VCaP (cell line): Measurements from ENCODE around the gene RAB9A.
"Not testable (repeated sequence)": the region's sequence is repeated elsewhere in the genome, so short reads cannot be mapped to it uniquely, and the experiment has no call there.

Experiments
- H3K27ac ChIP-seq: fragments of 450-650 bp; 2 replicates; pipeline ENCODE4 v1.5.1; 2017
- TF ChIP-seq, protein P1 (sequence below): fragments of 450-650 bp; conservative IDR thresholded peaks from 2 replicates; pipeline ENCODE4 v1.5.1; 2017; ENCODE audit warnings: mild to moderate bottlenecking, moderate library complexity

RAB9A gene

GRCh38 chrX:13719192-13719856 is 30.4 kb downstream of the RAB9A start:
- no peak overlapping the region for H3K27ac ChIP-seq
- TF ChIP-seq, protein P1, sequence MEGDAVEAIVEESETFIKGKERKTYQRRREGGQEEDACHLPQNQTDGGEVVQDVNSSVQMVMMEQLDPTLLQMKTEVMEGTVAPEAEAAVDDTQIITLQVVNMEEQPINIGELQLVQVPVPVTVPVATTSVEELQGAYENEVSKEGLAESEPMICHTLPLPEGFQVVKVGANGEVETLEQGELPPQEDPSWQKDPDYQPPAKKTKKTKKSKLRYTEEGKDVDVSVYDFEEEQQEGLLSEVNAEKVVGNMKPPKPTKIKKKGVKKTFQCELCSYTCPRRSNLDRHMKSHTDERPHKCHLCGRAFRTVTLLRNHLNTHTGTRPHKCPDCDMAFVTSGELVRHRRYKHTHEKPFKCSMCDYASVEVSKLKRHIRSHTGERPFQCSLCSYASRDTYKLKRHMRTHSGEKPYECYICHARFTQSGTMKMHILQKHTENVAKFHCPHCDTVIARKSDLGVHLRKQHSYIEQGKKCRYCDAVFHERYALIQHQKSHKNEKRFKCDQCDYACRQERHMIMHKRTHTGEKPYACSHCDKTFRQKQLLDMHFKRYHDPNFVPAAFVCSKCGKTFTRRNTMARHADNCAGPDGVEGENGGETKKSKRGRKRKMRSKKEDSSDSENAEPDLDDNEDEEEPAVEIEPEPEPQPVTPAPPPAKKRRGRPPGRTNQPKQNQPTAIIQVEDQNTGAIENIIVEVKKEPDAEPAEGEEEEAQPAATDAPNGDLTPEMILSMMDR: no peak

GRCh38 chrX:13721371-13721770 is 32.4 kb downstream of the RAB9A start:
- TF ChIP-seq, protein P1: no peak
- H3K27ac ChIP-seq: no peak overlapping the region

DNA sequence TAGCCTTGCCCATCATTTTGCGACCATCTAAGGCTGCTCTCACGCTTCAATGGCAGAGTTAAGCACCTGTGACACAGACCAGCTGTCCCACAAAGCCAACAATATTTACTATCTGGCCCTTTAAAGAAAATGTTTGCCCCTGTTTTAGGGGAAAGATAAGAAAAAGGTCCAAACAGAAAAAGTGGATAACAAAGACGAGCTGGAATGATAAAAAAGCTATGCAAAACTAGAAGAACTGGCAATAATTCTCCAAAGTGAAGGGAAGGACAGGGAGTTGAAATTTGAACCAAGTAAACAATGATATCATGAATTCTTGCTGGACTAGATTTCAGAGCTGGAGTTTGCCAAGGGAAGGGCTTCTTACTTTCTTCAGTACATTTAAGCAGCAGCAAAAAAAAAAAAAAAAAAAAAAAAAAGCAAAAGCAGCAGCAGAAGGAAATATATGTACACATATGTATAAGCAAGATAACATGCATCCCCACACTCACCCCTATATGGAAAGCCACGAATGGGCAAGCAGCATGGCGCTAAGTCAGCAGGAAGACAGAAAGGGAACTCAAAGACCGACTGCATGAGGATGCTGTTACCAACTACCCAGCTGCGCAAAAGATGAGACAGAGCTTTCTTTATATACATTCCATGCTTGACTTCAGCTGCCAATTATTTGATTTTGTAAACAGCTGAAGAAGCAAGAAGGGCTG is 33.0 kb downstream of the RAB9A start:
- TF ChIP-seq, protein P1: no peak
- no peak overlapping the region for H3K27ac ChIP-seq

GRCh38 chrX:13724878-13725277 is 36.0 kb downstream of the RAB9A start:
- H3K27ac ChIP-seq: not testable (repeated sequence)

DNA sequence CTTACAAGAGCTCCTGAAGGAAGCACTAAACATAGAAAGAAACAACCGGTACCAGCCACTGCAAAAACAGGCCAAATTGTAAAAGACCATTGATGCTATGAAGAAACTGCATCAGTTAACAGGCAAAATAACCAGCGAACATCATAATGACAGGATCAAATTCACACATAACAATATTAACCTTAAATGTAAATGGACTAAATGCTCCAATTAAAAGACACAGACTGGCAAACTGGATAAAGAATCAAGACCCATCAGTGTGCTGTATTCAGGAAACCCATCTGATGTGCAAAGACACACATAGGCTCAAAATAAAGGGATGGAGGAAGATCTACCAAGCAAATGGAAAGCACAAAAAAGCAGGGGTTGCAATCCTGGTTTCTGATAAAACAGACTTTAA is 37.7 kb downstream of the RAB9A start:
- H3K27ac ChIP-seq: not testable (repeated sequence)

DNA sequence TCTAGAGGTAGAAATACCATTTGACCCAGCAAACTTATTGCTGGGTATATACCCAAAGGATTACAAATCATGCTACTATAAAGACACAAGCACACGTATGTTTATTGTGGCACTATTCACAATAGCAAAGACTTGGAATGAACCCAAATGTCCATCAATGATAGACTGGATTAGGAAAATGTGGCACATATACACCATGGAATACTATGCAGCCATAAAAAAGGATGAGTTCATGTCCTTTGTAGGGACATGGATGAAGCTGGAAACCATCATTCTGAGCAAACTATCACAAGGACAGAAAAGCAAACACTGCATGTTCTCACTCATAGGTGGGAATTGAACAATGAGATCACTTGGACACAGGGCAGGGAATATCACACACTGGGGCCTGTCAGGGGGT is 41.6 kb downstream of the RAB9A start:
- H3K27ac ChIP-seq: not testable (repeated sequence)

DNA sequence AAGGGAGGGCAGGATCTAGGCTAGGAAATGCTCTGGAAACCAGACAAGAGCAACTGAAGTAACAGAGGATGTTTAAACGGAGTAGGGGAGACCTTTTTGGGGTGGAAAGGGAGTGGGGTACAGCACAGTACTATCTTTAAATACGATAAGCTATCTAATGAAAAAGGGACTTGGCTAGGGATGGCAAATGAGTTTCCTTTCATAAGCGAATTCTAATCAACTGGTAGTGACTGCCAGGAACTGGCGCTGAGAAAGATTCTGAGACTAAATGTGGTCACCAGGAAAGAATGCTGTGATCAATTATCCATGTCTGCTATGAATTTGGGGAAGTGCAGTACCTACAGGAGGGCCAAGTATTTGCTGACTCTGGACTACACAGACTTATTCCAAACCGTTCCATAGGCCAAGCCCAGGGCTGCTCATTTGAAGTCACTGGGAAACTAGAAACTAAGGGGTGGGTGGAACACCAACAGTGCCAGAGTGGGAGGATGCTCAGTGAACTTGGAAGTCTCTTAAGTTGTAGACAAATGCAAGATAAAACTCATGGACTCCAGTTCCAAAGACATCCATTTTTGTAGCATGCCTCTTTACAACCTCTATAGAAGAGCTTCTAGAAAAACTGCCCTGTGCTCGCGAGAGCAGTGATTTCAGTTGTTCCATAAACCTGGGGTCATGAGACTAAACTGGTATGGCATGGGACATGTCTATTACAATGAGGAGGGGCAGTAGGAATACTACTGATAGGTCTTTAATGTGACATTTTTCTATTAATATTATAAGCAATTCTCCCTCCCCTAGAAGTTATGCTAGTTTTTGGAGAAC is 43.5 kb downstream of the RAB9A start:
- TF ChIP-seq, protein P1: no peak
- no peak overlapping the region for H3K27ac ChIP-seq

- H3K27ac ChIP-seq: peak overlapping the region; percentile 91
- TF ChIP-seq, protein P1: no peak
Measured at GRCh38 chrX:13733506-13733905, 44.6 kb downstream of the RAB9A start.
